SK-N-SH treated with all-trans-retinoic acid at 6 μM for 48 hours (cell line): ENCODE measurements around the gene ARHGAP24.

ENCODE experiments used
- ARNTL ChIP-seq: fragments of 450-650 bp; formaldehyde crosslinking; IDR thresholded peaks from 2 replicates; pipeline ENCODE4 v1.5.0; 2020; ENCODE audit warnings: low read depth, mild to moderate bottlenecking, moderate library complexity, borderline replicate concordance
- ISL1 ChIP-seq: fragments of 250-450 bp; sonication (Bioruptor Pico); IDR thresholded peaks from 2 replicates; pipeline ENCODE4 v2.1.2; 2022; ENCODE audit warnings: mild to moderate bottlenecking, moderate library complexity
- RARB ChIP-seq: fragments of 250-450 bp; sonication (Bioruptor Pico); IDR thresholded peaks from 2 replicates; pipeline ENCODE4 v1.8.0; 2021; ENCODE audit warnings: mild to moderate bottlenecking, moderate library complexity
- TOX ChIP-seq: fragments of 250-450 bp; sonication (Bioruptor Pico); IDR thresholded peaks from 2 replicates; pipeline ENCODE4 v1.8.0; 2021; ENCODE audit warnings: mild to moderate bottlenecking, moderate library complexity, borderline replicate concordance
- ZFP30 ChIP-seq: fragments of 450-650 bp; formaldehyde crosslinking; IDR thresholded peaks from 2 replicates; pipeline ENCODE4 v1.5.0; 2022; ENCODE audit warnings: mild to moderate bottlenecking, moderate library complexity
- TF ChIP-seq, protein P1 (sequence below): fragments of 250-450 bp; sonication (Bioruptor Pico); IDR thresholded peaks from 2 replicates; pipeline ENCODE4 v1.5.0; 2020; ENCODE audit warnings: mild to moderate bottlenecking, moderate library complexity

DNA sequence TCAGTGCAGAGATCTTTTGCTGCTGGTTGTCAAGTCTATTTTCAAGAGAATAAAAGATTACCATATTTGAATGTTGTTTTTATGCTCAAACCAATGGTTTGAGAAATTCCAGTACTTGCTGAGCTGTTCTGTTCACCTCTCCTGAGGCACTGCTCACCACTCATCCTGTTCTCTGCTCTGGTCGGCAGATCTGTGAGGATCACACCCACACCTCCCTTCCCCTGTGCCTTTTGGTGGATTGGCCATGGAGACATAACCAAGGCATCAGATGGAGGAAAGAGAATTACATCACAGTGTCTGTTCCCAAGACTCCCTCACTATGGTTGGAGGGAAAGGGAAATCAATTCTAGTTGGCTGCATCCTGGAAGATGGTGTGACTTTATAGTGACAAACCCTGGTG lies 391.6 kb downstream of the ARHGAP24 start:
- TF ChIP-seq TOX (CRISPR knock-in tag) (no peak), ISL1 (CRISPR knock-in tag) (no peak), RARB (no peak), ARNTL (CRISPR knock-in tag) (no peak), ZFP30 (CRISPR knock-in tag) (no peak)
- TF ChIP-seq, protein P1, sequence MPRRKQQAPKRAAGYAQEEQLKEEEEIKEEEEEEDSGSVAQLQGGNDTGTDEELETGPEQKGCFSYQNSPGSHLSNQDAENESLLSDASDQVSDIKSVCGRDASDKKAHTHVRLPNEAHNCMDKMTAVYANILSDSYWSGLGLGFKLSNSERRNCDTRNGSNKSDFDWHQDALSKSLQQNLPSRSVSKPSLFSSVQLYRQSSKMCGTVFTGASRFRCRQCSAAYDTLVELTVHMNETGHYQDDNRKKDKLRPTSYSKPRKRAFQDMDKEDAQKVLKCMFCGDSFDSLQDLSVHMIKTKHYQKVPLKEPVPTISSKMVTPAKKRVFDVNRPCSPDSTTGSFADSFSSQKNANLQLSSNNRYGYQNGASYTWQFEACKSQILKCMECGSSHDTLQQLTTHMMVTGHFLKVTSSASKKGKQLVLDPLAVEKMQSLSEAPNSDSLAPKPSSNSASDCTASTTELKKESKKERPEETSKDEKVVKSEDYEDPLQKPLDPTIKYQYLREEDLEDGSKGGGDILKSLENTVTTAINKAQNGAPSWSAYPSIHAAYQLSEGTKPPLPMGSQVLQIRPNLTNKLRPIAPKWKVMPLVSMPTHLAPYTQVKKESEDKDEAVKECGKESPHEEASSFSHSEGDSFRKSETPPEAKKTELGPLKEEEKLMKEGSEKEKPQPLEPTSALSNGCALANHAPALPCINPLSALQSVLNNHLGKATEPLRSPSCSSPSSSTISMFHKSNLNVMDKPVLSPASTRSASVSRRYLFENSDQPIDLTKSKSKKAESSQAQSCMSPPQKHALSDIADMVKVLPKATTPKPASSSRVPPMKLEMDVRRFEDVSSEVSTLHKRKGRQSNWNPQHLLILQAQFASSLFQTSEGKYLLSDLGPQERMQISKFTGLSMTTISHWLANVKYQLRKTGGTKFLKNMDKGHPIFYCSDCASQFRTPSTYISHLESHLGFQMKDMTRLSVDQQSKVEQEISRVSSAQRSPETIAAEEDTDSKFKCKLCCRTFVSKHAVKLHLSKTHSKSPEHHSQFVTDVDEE (CRISPR knock-in tag), result no peak
